ENCODE data around the gene LAMTOR2.
"Not testable (repeated sequence)": the region's sequence is repeated elsewhere in the genome, so short reads cannot be mapped to it uniquely, and the experiment has no call there.

The LAMTOR2 gene

GRCh38 chr1:156052862-156053767 is 1.5 kb upstream of the LAMTOR2 start:
- no peak for DNase-seq (ENCODE audit: low read depth)

- no peak for DNase-seq (ENCODE audit: low read depth)
Observed at GRCh38 chr1:156053768-156054499, 648 bp upstream of the LAMTOR2 start, which contains the start of gene UBQLN4. Gene UBQLN4 (minus strand): TSS chr1:156053798. CDS start chr1:156053701, 97 bp downstream.

- no peak for DNase-seq (ENCODE audit: low read depth)
Observed at GRCh38 chr1:156055281-156056048, 883 bp downstream of the LAMTOR2 start.

DNA sequence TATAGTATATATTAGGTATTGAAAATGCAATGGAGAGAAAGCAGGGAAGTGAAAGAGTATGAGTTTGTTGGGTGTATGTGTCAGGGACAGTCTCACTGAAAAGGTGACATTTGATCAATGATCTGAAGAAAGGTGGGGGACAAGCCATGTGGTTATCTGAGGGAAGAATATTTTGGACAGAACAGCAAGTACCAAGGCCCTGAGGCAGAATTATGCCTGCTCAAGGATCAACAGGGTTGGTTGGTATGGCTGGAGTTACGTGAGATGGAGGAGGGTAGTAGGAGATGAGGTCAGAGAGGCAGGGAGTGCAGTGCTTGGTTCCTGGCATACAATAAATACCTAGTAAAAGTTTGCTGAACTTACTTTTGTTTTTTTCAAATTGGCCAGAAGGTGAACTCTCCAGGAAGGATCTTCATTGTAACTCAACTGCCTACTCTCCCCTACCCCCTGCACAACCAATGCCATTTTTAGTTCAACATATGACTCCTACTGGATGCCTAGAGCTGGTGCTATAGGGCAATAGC is 1.8 kb downstream of the LAMTOR2 start:
- DNase-seq (ENCODE audit: low read depth) = no peak

DNA sequence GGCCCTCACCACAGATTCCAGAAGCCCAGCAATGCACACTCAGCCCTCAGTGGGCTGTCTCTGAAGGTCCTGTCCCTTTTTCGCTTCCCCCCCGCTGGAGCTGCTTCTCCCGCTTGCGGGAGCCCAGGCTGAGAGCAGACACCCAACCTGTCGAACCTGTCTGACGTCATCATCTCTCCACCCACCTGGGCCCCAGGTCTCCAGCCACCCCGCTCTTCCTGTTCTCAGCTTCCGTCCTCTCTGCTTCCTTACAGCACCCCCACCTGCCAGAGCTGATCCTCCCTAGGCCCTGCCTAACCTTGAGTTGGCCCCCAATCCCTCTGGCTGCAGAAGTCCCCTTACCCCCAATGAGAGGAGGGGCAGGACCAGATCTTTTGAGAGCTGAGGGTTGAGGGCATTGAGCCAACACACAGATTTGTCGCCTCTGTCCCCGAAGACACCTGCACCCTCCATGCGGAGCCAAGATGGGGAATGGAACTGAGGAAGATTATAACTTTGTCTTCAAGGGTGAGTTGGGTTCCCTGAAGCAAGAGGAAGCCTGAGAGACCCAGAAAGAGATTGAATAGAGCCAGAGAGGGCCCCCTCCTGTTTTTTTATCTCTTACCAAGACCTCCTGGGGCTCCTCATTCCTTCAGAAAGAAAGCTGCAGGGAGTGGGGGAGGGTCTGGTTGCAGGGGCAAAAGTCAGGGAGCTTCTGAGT is 6.5 kb downstream of the LAMTOR2 start, which contains the start of gene RAB25:
TSS of gene RAB25 (plus strand) at position 224 of the 700 bp plus-strand sequence. CDS start at position 465, 241 bp downstream.
- DNase-seq (ENCODE audit: low read depth) = no peak

GRCh38 chr1:156062189-156062588 is 7.6 kb downstream of the LAMTOR2 start:
- DNase-seq (ENCODE audit: low read depth) = no peak

DNA sequence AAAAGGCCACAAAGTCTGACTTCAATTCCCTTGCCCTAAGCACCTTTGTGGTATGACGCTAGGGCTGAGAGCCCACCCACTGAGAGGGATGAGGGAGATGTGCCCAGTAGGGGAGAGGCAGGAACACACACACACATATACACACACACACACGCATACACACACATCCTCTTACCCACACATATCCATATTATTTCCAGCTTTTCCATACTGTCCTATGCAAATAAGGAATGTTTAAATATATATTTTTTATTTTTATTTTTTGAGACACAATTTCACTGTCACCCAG is 9.4 kb downstream of the LAMTOR2 start:
- no peak for DNase-seq (ENCODE audit: low read depth)

- DNase-seq (ENCODE audit: low read depth) = no peak
Observed at GRCh38 chr1:156064615-156065014, 10.0 kb downstream of the LAMTOR2 start.

DNA sequence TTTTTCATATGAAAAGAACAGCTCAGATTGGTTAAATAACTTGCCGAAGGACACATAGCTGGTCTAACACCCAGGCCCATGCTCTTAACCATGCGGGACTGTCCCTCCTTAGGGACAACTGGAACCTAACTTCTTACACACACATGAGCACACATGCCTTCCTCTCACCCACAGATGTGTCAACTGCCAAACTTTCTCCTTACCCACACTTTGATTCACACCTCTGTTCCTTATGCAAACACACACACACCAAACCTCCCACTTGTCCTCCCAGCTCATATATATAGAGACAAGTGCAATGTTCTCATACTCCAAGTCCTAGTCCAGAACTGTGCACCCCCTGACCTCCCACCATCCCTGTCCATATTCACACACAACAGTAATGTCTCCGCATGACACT is 10.6 kb downstream of the LAMTOR2 start:
- no peak for DNase-seq (ENCODE audit: low read depth)

- DNase-seq (ENCODE audit: low read depth) = no peak
Observed at GRCh38 chr1:156065871-156066270, 11.3 kb downstream of the LAMTOR2 start.

DNA sequence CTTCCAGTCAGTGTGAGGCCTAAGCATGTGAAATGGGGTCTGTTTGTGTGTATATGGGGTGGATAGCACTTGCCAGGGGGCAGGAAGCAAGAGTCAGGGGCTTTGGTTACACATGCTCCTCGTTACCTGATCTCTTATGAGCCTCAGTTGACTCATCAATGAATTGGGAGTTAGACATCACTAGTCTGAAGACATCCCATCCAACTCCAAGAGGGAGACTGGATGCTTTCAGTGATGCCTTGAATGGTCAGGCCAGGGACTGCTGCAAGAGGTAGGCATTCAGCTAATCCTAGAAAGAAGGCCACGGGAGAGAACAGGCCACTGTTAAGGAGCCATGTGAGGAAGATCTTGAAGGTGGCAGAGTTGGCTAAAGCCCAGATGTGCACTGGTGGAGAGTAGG is 12.7 kb downstream of the LAMTOR2 start:
- DNase-seq (ENCODE audit: low read depth) = no peak

DNA sequence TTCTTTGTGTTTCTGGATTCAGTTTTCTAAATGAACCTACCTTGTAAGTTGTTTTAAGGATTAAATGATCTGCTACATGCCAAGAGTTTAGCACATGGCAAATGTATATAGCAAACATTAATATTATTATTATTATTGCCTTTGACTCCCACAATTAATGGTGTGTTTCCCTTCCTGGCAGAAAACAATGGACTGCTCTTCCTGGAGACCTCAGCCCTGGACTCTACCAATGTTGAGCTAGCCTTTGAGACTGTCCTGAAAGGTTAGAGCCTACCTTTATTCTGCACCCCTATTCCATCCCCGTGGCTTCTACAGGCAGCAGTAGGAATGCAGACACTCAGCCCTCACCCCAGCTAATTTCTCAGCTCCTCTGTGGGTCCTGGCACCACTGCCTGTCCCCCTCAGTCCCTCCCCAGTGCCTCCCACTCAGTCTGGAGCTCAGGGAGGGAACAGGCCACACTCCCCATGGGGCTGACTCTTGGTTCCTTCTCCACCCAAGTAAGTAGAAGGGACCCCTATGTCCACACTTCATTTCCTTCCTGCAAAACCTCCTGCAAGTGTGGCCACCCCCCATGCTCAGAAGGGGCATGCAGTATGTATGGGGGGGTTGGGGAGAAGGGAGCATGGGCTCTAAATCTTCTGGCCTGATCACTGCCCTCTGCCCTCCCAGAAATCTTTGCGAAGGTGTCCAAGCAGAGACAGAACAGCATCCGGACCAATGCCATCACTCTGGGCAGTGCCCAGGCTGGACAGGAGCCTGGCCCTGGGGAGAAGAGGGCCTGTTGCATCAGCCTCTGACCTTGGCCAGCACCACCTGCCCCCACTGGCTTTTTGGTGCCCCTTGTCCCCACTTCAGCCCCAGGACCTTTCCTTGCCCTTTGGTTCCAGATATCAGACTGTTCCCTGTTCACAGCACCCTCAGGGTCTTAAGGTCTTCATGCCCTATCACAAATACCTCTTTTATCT is 15.2 kb downstream of the LAMTOR2 start:
- no peak for DNase-seq (ENCODE audit: low read depth)

GRCh38 chr1:156070548-156070947 is 16.0 kb downstream of the LAMTOR2 start:
- no peak for DNase-seq (ENCODE audit: low read depth)

- not testable (repeated sequence) for DNase-seq (ENCODE audit: low read depth)
Observed at GRCh38 chr1:156071332-156071816, 16.8 kb downstream of the LAMTOR2 start.

GRCh38 chr1:156072251-156072650 is 17.7 kb downstream of the LAMTOR2 start:
- no peak for DNase-seq (ENCODE audit: low read depth)

GRCh38 chr1:156073110-156073687 is 18.6 kb downstream of the LAMTOR2 start:
- DNase-seq (ENCODE audit: low read depth) = no peak

- DNase-seq (ENCODE audit: low read depth) = no peak
Observed at GRCh38 chr1:156073740-156074139, 19.2 kb downstream of the LAMTOR2 start.

GRCh38 chr1:156074661-156075060 is 20.1 kb downstream of the LAMTOR2 start:
- DNase-seq (ENCODE audit: low read depth) = no peak

GRCh38 chr1:156075162-156075561 is 20.6 kb downstream of the LAMTOR2 start:
- DNase-seq (ENCODE audit: low read depth) = no peak

DNA sequence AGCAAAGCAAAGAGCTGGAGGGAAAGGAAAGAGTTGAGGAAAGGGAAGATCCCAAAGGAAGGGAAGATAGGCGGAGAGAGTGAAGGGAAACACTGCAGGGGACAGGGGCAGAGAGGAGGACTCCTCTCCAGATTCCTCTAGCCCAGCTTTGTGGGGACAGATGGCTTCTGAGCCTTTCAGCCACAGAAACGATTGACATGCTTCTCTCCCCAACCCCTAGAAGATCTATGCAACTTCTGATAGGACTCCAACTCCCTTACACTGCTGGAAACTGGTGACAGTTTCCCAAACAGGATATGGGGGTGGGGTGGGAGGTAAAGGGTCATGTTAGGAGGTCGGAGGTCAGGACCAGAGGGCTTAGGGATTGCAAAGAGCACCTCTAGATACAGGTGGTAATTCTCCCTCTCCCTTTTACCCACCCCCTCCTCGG is 21.2 kb downstream of the LAMTOR2 start:
- DNase-seq (ENCODE audit: low read depth) = no peak

Measured in non-pigmented ciliary epithelial cell (primary cell).